Central memory CD4-positive, alpha-beta T cell (primary cell): ENCODE results near the gene KRT38.
"Not testable (repeated sequence)": the region's sequence is repeated elsewhere in the genome, so short reads cannot be mapped to it uniquely, and the experiment has no call there.

Source experiments
- DNase-seq: peaks from one replicate; pipeline ENCODE4 v3.0.0; 2022

Gene KRT38

GRCh38 chr17:41420134-41420533 lies 20.6 kb downstream of the KRT38 start:
- DNase-seq: no peak

GRCh38 chr17:41419716-41420115 lies 21.1 kb downstream of the KRT38 start:
- no peak for DNase-seq

- no peak for DNase-seq
Measured at GRCh38 chr17:41418116-41418860, 22.5 kb downstream of the KRT38 start.

GRCh38 chr17:41417576-41418015 lies 23.2 kb downstream of the KRT38 start:
- DNase-seq: no peak

- no peak for DNase-seq
Measured at GRCh38 chr17:41417127-41417526, 23.7 kb downstream of the KRT38 start.

GRCh38 chr17:41416479-41416878 lies 24.3 kb downstream of the KRT38 start:
- no peak for DNase-seq

GRCh38 chr17:41415833-41416335 lies 24.9 kb downstream of the KRT38 start:
- DNase-seq: no peak

- DNase-seq: no peak
Measured at GRCh38 chr17:41415411-41415810, 25.4 kb downstream of the KRT38 start.

- DNase-seq: no peak
Measured at GRCh38 chr17:41413982-41414381, 26.8 kb downstream of the KRT38 start.

GRCh38 chr17:41413353-41413957 lies 27.3 kb downstream of the KRT38 start:
- no peak for DNase-seq

- no peak for DNase-seq
Measured at GRCh38 chr17:41411072-41411840, 29.5 kb downstream of the KRT38 start.

GRCh38 chr17:41407226-41407625 lies 33.6 kb downstream of the KRT38 start:
- DNase-seq: no peak

- DNase-seq: no peak
Measured at GRCh38 chr17:41406205-41406604, 34.6 kb downstream of the KRT38 start.

- peak; percentile 32 for DNase-seq
Measured at GRCh38 chr17:41404024-41404671, 36.6 kb downstream of the KRT38 start.

GRCh38 chr17:41403404-41404023 lies 37.3 kb downstream of the KRT38 start:
- DNase-seq: no peak

- no peak for DNase-seq
Measured at GRCh38 chr17:41402161-41402560, 38.6 kb downstream of the KRT38 start.

- DNase-seq: no peak
Measured at GRCh38 chr17:41396996-41397660, 43.7 kb downstream of the KRT38 start, which contains the start of gene KRT31. KRT31 (minus strand) TSS chr17:41397608; CDS start chr17:41397539, 69 bp downstream.

GRCh38 chr17:41396340-41396739 lies 44.4 kb downstream of the KRT38 start:
- no peak for DNase-seq

GRCh38 chr17:41395611-41396010 lies 45.2 kb downstream of the KRT38 start:
- DNase-seq: no peak

GRCh38 chr17:41395044-41395443 lies 45.7 kb downstream of the KRT38 start:
- DNase-seq: not testable (repeated sequence)

- DNase-seq: no peak
Measured at GRCh38 chr17:41394254-41394996, 46.4 kb downstream of the KRT38 start.
